Measurements from ENCODE around the gene RSAD1. TPM values are rescaled to one million over a fixed set of nuclear protein-coding genes. Genes with fewer than 3 reads are reported as not detected.

RSAD1 gene
- total and polyA plus RNA-seq, 5 experiments from 2014 or later: 61.3 to 90.6 (median 78.8) TPM

GRCh38 chr17:50492214-50492613, 13.6 kb downstream of the RSAD1 start:
- POLR2A ChIA-PET: no interaction called here
- no peak overlapping the region for H3K27ac Mint-ChIP-seq
- H3K4me3 Mint-ChIP-seq: no peak overlapping the region
- H3K9me3 Mint-ChIP-seq: no peaks in the 10 kb centered on the region
- DNase-seq (no peak), ATAC-seq (no peak)
- H3K27me3 Mint-ChIP-seq: no peaks in the 10 kb centered on the region
- H3K36me3 Mint-ChIP-seq: peaks cover 0 to 2% (median 0%) of the 10 kb centered on the region in 3 donors
- H3K4me1 Mint-ChIP-seq: peaks cover 0 to 2% (median 0%) of the 10 kb centered on the region in 4 donors

- POLR2A ChIA-PET: no interaction called here
- no peaks in the 10 kb centered on the region for H3K36me3 Mint-ChIP-seq
- no peak overlapping the region for H3K27ac Mint-ChIP-seq
- peaks cover 0 to 2% (median 0%) of the 10 kb centered on the region in 4 donors for H3K4me1 Mint-ChIP-seq
- DNase-seq (no peak), ATAC-seq (no peak)
- no peaks in the 10 kb centered on the region for H3K27me3 Mint-ChIP-seq
- H3K9me3 Mint-ChIP-seq: no peaks in the 10 kb centered on the region
- no peak overlapping the region for H3K4me3 Mint-ChIP-seq
These were observed 15.1 kb downstream of the RSAD1 start for GRCh38 chr17:50493744-50494143.

GRCh38 chr17:50495217-50495823, 16.7 kb downstream of the RSAD1 start:
- ATAC-seq (no peak), DNase-seq (no peak)
- Mint-ChIP-seq H3K4me3 (no peak overlapping the region), H3K27me3 (no peaks in the 10 kb centered on the region), H3K27ac (peak overlapping the region in 1 of 10 donors; percentile 17), H3K9me3 (no peaks in the 10 kb centered on the region), H3K4me1 (peaks cover 0 to 2% (median 0%) of the 10 kb centered on the region in 4 donors), H3K36me3 (no peaks in the 10 kb centered on the region)
- POLR2A ChIA-PET: no interaction called here

GRCh38 chr17:50495918-50496317, 17.3 kb downstream of the RSAD1 start:
- DNase-seq (no peak), ATAC-seq (no peak)
- Mint-ChIP-seq H3K27me3 (no peaks in the 10 kb centered on the region), H3K4me3 (no peak overlapping the region), H3K27ac (no peak overlapping the region), H3K36me3 (no peaks in the 10 kb centered on the region), H3K9me3 (no peaks in the 10 kb centered on the region), H3K4me1 (peaks cover 0 to 2% (median 0%) of the 10 kb centered on the region in 4 donors)
- POLR2A ChIA-PET: interaction anchor here (0.6 to 0.8 kb wide), 3 partner anchors 9 to 419 kb away, joined by 3 to 4 read pairs (median 4); no protein-coding TSS in a partner anchor

GRCh38 chr17:50498021-50498874, 19.6 kb downstream of the RSAD1 start:
- POLR2A ChIA-PET: no interaction called here
- H3K9me3 Mint-ChIP-seq: no peaks in the 10 kb centered on the region
- H3K4me3 Mint-ChIP-seq: no peak overlapping the region
- no peak overlapping the region for H3K27ac Mint-ChIP-seq
- no peak for ATAC-seq
- H3K36me3 Mint-ChIP-seq: no peaks in the 10 kb centered on the region
- DNase-seq: no peak
- no peaks in the 10 kb centered on the region for H3K27me3 Mint-ChIP-seq
- H3K4me1 Mint-ChIP-seq: peaks cover 0 to 2% (median 0%) of the 10 kb centered on the region in 4 donors

- DNase-seq (no peak), ATAC-seq (no peak)
- Mint-ChIP-seq H3K27ac (no peak overlapping the region), H3K27me3 (no peaks in the 10 kb centered on the region), H3K36me3 (no peaks in the 10 kb centered on the region), H3K4me3 (no peak overlapping the region), H3K4me1 (peaks cover 5 to 7% (median 6%) of the 10 kb centered on the region in 4 donors), H3K9me3 (no peaks in the 10 kb centered on the region)
- POLR2A ChIA-PET: no interaction called here
These were observed 20.6 kb downstream of the RSAD1 start for GRCh38 chr17:50499270-50499669.

GRCh38 chr17:50499721-50500120, 21.1 kb downstream of the RSAD1 start:
- Mint-ChIP-seq H3K4me3 (no peak overlapping the region), H3K27me3 (no peaks in the 10 kb centered on the region), H3K9me3 (no peaks in the 10 kb centered on the region), H3K36me3 (no peaks in the 10 kb centered on the region), H3K27ac (no peak overlapping the region), H3K4me1 (peaks cover 5 to 9% (median 8%) of the 10 kb centered on the region in 4 donors)
- POLR2A ChIA-PET: interaction anchor here (0.7 kb wide), 1 partner anchor 345 kb away, joined by 4 read pairs; no protein-coding TSS in a partner anchor
- DNase-seq: no peak
- no peak for ATAC-seq

- Mint-ChIP-seq H3K36me3 (no peaks in the 10 kb centered on the region), H3K27me3 (no peaks in the 10 kb centered on the region), H3K27ac (no peak overlapping the region), H3K4me3 (no peak overlapping the region), H3K4me1 (peaks cover 5 to 16% (median 13%) of the 10 kb centered on the region in 4 donors), H3K9me3 (no peaks in the 10 kb centered on the region)
- POLR2A ChIA-PET: no interaction called here
- DNase-seq: peak in 1 of 10 donors; percentile 9
- ATAC-seq: no peak
These were observed 22.4 kb downstream of the RSAD1 start for GRCh38 chr17:50501054-50501453.

GRCh38 chr17:50502301-50502990, 23.8 kb downstream of the RSAD1 start:
- no peak for ATAC-seq
- H3K27ac Mint-ChIP-seq: peak overlapping the region in 2 of 10 donors; percentile 53 to 87
- peaks cover 5 to 16% (median 14%) of the 10 kb centered on the region in 4 donors for H3K4me1 Mint-ChIP-seq
- POLR2A ChIA-PET: no interaction called here
- no peak for DNase-seq
- H3K27me3 Mint-ChIP-seq: no peaks in the 10 kb centered on the region
- no peak overlapping the region for H3K4me3 Mint-ChIP-seq
- no peaks in the 10 kb centered on the region for H3K9me3 Mint-ChIP-seq
- H3K36me3 Mint-ChIP-seq: no peaks in the 10 kb centered on the region

GRCh38 chr17:50505591-50506130, 27.0 kb downstream of the RSAD1 start:
- Mint-ChIP-seq H3K9me3 (no peaks in the 10 kb centered on the region), H3K4me3 (peak overlapping the region in 1 of 10 donors; percentile 65), H3K36me3 (no peaks in the 10 kb centered on the region), H3K27me3 (no peaks in the 10 kb centered on the region), H3K27ac (peak overlapping the region in 3 of 10 donors; percentile 32 to 80 (median 63)), H3K4me1 (peaks cover 15 to 37% (median 31%) of the 10 kb centered on the region in 4 donors)
- ATAC-seq (no peak), DNase-seq (no peak)
- POLR2A ChIA-PET: no interaction called here

- Mint-ChIP-seq H3K27me3 (no peaks in the 10 kb centered on the region), H3K27ac (peak overlapping the region in 9 of 10 donors; percentile 10 to 80 (median 60)), H3K4me3 (peak overlapping the region in 3 of 10 donors; percentile 1 to 33 (median 25)), H3K36me3 (no peaks in the 10 kb centered on the region), H3K9me3 (no peaks in the 10 kb centered on the region), H3K4me1 (peaks cover 15 to 43% (median 33%) of the 10 kb centered on the region in 4 donors)
- DNase-seq: no peak
- POLR2A ChIA-PET: interaction anchor here (0.5 kb wide), 1 partner anchor 10 kb away, joined by 4 read pairs; no protein-coding TSS in a partner anchor
- ATAC-seq: no peak
These were observed 27.6 kb downstream of the RSAD1 start for GRCh38 chr17:50506298-50506697.

GRCh38 chr17:50507871-50508572, 29.4 kb downstream of the RSAD1 start, which contains the start of gene MYCBPAP:
MYCBPAP (plus strand) TSS chr17:50508439; CDS start chr17:50508675, 236 bp downstream.
- peak within 1 kb of the TSS; percentile 87 to 95 (median 93) for H3K4me3 Mint-ChIP-seq
- DNase-seq (peak; percentile 73 to 87 (median 80)), ATAC-seq (peak; percentile 82 to 91)
- H3K27ac Mint-ChIP-seq: peak within 1 kb of the TSS; percentile 71 to 96 (median 93)
- no peaks in the 10 kb centered on the region for H3K27me3 Mint-ChIP-seq
- POLR2A ChIA-PET: no interaction called here
- peaks cover 19 to 48% (median 36%) of the 10 kb centered on the region in 4 donors for H3K4me1 Mint-ChIP-seq
- H3K9me3 Mint-ChIP-seq: no peaks in the 10 kb centered on the region
- no peaks in the 10 kb centered on the region for H3K36me3 Mint-ChIP-seq

Measured in naive thymus-derived CD8-positive, alpha-beta T cell (primary cell).